HEK293T (cell line): ENCODE measurements around the gene STX4.

Experiments
- CTCF ChIA-PET: fragments of 350-600 bp; formaldehyde crosslinking; extraction: SDS; loops from one replicate; lab custom pipeline; 2021; ENCODE audit warnings: antibody characterized with exemption, inconsistent platforms; lab: Yijun Ruan, JAX
- POLR2A ChIA-PET: fragments of 350-600 bp; formaldehyde crosslinking; extraction: SDS; loops from one replicate; lab custom pipeline; 2020; ENCODE audit warnings: antibody characterized with exemption, inconsistent platforms; lab: Yijun Ruan, JAX
- DNase-seq: peaks from one replicate; pipeline ENCODE4 v3.0.0; 2012; ENCODE audit warnings: mixed read lengths; ENCODE audit errors: extremely low spot score
- ARNT ChIP-seq: fragments of 450-650 bp; IDR thresholded peaks from 2 replicates; pipeline ENCODE4 v1.6.1; 2017; ENCODE audit warnings: mild to moderate bottlenecking
- BHLHE40 ChIP-seq: fragments of 450-650 bp; IDR thresholded peaks from 2 replicates; pipeline ENCODE4 v1.6.1; 2016; ENCODE audit warnings: mild to moderate bottlenecking, moderate library complexity, borderline replicate concordance
- CTBP1 ChIP-seq: fragments of 450-650 bp; IDR thresholded peaks from 2 replicates; pipeline ENCODE4 v1.6.1; 2016; ENCODE audit warnings: borderline replicate concordance
- ELF4 ChIP-seq: fragments of 450-650 bp; IDR thresholded peaks from 2 replicates; pipeline ENCODE4 v1.6.1; 2017; ENCODE audit warnings: antibody characterized with exemption
- FOXA1 ChIP-seq: fragments of 450-650 bp; IDR thresholded peaks from 2 replicates; pipeline ENCODE4 v1.6.1; 2016; ENCODE audit warnings: mild to moderate bottlenecking
- FOXK2 ChIP-seq: fragments of 450-650 bp; IDR thresholded peaks from 2 replicates; pipeline ENCODE4 v1.6.1; 2016; ENCODE audit warnings: mild to moderate bottlenecking
- FOXM1 ChIP-seq: fragments of 450-650 bp; IDR thresholded peaks from 2 replicates; pipeline ENCODE4 v1.6.1; 2017; ENCODE audit warnings: mild to moderate bottlenecking, borderline replicate concordance
- HDGF ChIP-seq: fragments of 450-650 bp; IDR thresholded peaks from 2 replicates; pipeline ENCODE4 v1.6.1; 2017; ENCODE audit warnings: antibody characterized with exemption, borderline replicate concordance
- L3MBTL2 ChIP-seq: fragments of 450-650 bp; conservative IDR thresholded peaks from 2 replicates; pipeline ENCODE4 v1.6.1; 2016; ENCODE audit warnings: mild to moderate bottlenecking
- LEF1 ChIP-seq: fragments of 450-650 bp; IDR thresholded peaks from 2 replicates; pipeline ENCODE4 v1.6.1; 2017; ENCODE audit warnings: mild to moderate bottlenecking, borderline replicate concordance
- NFRKB ChIP-seq: fragments of 450-650 bp; IDR thresholded peaks from 2 replicates; pipeline ENCODE4 v1.6.1; 2016; ENCODE audit warnings: mild to moderate bottlenecking, moderate library complexity
- SP1 ChIP-seq: fragments of 450-650 bp; IDR thresholded peaks from 2 replicates; pipeline ENCODE4 v1.6.1; 2017
- SUZ12 ChIP-seq: fragments of 450-650 bp; IDR thresholded peaks from 2 replicates; pipeline ENCODE4 v1.6.1; 2016; ENCODE audit warnings: mild to moderate bottlenecking
- TARDBP ChIP-seq: fragments of 450-650 bp; IDR thresholded peaks from 2 replicates; pipeline ENCODE4 v1.6.1; 2016
- ZNF384 ChIP-seq: fragments of 450-650 bp; IDR thresholded peaks from 2 replicates; pipeline ENCODE4 v1.6.1; 2016
- TF ChIP-seq, protein P1 (sequence below): fragments of 450-650 bp; IDR thresholded peaks from 2 replicates; pipeline ENCODE4 v1.6.1; 2016

Gene STX4

DNA sequence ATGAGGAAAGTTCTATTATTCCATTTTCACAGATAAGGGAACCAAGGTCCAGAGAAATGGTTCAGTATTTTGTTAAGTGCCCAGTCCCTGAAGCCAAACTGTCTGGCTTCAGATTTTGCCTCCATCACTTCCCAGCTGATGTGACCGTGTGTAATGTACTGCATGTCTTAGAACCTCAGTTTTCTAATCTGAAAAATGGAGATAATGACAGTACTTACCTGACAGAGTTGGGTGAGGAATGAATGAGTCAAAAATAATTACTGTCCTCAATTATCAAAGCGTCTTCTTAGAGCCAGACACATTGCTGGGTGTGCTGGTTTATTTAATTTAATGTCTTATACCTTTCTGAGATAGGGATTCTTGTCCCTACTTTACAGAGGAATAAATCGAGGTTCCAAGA, 34.0 kb downstream of the STX4 start:
- ChIA-PET CTCF (no interaction called here), POLR2A (no interaction called here)
- no peak for DNase-seq
- TF ChIP-seq FOXA1: no peak
- no peak for TF ChIP-seq BHLHE40
- no peak for TF ChIP-seq FOXK2
- no peak for TF ChIP-seq ARNT
- TF ChIP-seq NFRKB: no peak
- no peak for TF ChIP-seq L3MBTL2
- TF ChIP-seq LEF1: no peak

GRCh38 chr16:31071861-31072260, 38.5 kb downstream of the STX4 start:
- no peak for DNase-seq
- ChIA-PET CTCF (interaction anchor here (1.3 kb wide), 1 partner anchor 70 kb away, joined by 3 read pairs; no protein-coding TSS in a partner anchor), POLR2A (interaction anchor here (1.0 kb wide), 3 partner anchors 10 to 108 kb away, joined by 3 read pairs; partner anchors contain the start of gene FUS)
- no peak for TF ChIP-seq ARNT
- no peak for TF ChIP-seq HDGF
- TF ChIP-seq, protein P1, sequence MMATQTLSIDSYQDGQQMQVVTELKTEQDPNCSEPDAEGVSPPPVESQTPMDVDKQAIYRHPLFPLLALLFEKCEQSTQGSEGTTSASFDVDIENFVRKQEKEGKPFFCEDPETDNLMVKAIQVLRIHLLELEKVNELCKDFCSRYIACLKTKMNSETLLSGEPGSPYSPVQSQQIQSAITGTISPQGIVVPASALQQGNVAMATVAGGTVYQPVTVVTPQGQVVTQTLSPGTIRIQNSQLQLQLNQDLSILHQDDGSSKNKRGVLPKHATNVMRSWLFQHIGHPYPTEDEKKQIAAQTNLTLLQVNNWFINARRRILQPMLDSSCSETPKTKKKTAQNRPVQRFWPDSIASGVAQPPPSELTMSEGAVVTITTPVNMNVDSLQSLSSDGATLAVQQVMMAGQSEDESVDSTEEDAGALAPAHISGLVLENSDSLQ: no peak
- no peak for TF ChIP-seq SP1
- TF ChIP-seq FOXM1: no peak
- TF ChIP-seq LEF1: no peak
- TF ChIP-seq BHLHE40: no peak
- TF ChIP-seq NFRKB: no peak
- TF ChIP-seq CTBP1: no peak
- no peak for TF ChIP-seq SUZ12
- no peak for TF ChIP-seq L3MBTL2
- no peak for TF ChIP-seq ZNF384
- no peak for TF ChIP-seq FOXK2
- TF ChIP-seq ELF4: no peak
- no peak for TF ChIP-seq TARDBP
- no peak for TF ChIP-seq FOXA1

- ChIA-PET CTCF (interaction anchor here (0.6 to 1.7 kb wide), 3 partner anchors 70 to 87 kb away, joined by 3 to 6 read pairs (median 3); no protein-coding TSS in a partner anchor), POLR2A (interaction anchor here (1.0 to 2.4 kb wide), 9 partner anchors 9 to 119 kb away, joined by 3 to 21 read pairs (median 6); partner anchors contain the start of genes FUS and KAT8)
- no peak for DNase-seq
- TF ChIP-seq BHLHE40 (no peak), ELF4 (no peak), NFRKB (no peak), FOXK2 (no peak), SP1 (no peak), ARNT (no peak), CTBP1 (no peak), TARDBP (no peak), FOXM1 (no peak), FOXA1 (no peak), LEF1 (no peak), L3MBTL2 (no peak), ZNF384 (no peak), SUZ12 (no peak)
- TF ChIP-seq, protein P1: no peak
Observed at GRCh38 chr16:31072540-31073141, 39.3 kb downstream of the STX4 start.

DNA sequence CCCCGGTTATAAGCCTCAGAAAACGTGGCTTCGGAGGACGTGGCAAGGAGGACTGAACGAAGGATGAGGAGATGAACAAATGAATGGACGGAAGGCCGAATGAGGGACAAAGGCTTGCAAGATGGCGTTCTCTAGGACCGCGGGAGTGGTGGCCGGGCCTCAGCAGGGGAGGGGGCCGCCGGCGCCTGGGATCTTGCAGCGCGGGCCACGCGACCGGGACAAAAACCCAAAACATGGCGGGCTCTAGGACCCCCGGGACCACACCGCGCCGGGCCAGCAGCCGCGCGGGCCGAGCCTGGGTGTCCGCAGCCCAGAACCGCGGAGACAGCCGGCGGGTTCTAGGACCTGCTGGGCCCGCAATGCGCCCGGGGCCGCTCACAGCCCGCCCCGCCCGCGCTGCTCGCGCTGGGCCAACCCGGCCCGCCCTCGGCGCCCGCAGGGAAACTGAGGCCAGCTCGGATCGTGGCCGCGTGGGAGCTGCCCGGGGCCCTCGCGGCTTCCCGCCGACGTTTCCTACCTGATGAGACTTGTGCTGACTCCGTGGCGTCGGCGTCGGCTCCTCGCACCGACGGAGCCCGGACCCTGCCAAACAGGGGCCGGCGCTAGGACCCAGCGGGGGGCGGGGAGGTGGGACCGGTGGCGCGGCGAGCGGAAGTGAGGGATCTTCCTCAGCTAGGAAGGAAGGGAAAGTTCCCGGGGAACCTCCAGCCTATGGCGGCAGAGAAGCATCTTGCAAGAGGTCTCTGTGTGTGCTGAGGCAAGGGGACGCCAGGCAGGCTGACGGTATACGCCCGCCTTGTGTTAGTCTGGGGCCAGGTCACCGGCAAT, 40.0 kb downstream of the STX4 start:
- TF ChIP-seq BHLHE40 (no peak), NFRKB (no peak), HDGF (no peak), TARDBP (no peak), FOXK2 (no peak), CTBP1 (peak; percentile 15; the same call in 1 of the 2 replicates), FOXM1 (peak; percentile 99), LEF1 (peak; percentile 91), SP1 (no peak), FOXA1 (no peak), L3MBTL2 (peak; percentile 25; the same call in 1 of the 2 replicates), ELF4 (peak; percentile 17; the same call in 1 of the 2 replicates), SUZ12 (no peak), ARNT (peak; percentile 53), ZNF384 (no peak)
- TF ChIP-seq, protein P1: no peak
- ChIA-PET CTCF (interaction anchor here (0.6 to 1.7 kb wide), 3 partner anchors 69 to 87 kb away, joined by 3 to 6 read pairs (median 5); no protein-coding TSS in a partner anchor), POLR2A (interaction anchor here (0.6 to 2.8 kb wide), 23 partner anchors 10 to 800 kb away, joined by 3 to 23 read pairs (median 5); partner anchors contain the start of genes HSD3B7, KAT8, STX4 and VKORC1)
- DNase-seq: peak; percentile 88
